HAP-1 (cell line): Measurements from ENCODE around the gene MEIS3.
"Not testable (repeated sequence)": the region's sequence is repeated elsewhere in the genome, so short reads cannot be mapped to it uniquely, and the experiment has no call there.

ENCODE experiments used
- DNase-seq, 2 experiments: peaks; one replicate each; pipeline ENCODE4 v3.0.0-alpha.2; 2016 to 2020; ENCODE audit warnings: low spot score in 2 of 2
- H3K27me3 ChIP-seq: fragments of 250-450 bp; sonication (Bioruptor Pico); 2 replicates; pipeline ENCODE4 v1.5.1; 2020; ENCODE audit warnings: low read depth, mild to moderate bottlenecking, moderate library complexity
- H3K36me3 ChIP-seq: fragments of 250-450 bp; sonication (Bioruptor Pico); replicated peaks from 2 replicates; pipeline ENCODE4 v1.5.1; 2020; ENCODE audit warnings: mild to moderate bottlenecking
- H3K4me1 ChIP-seq: fragments of 250-450 bp; sonication (Bioruptor Pico); 2 replicates; pipeline ENCODE4 v1.5.1; 2020; ENCODE audit warnings: mild to moderate bottlenecking
- H3K4me3 ChIP-seq: fragments of 250-450 bp; sonication (Bioruptor Pico); 2 replicates; pipeline ENCODE4 v1.5.1; 2020; ENCODE audit warnings: mild to moderate bottlenecking, moderate library complexity
- H3K9me3 ChIP-seq: fragments of 250-450 bp; sonication (Bioruptor Pico); 2 replicates; pipeline ENCODE4 v1.5.1; 2020; ENCODE audit warnings: mild to moderate bottlenecking, moderate library complexity
- in situ Hi-C: fragments of 300-500 bp; cut with MboI; formaldehyde crosslinking; loops from 3 replicates; pipeline ENCODE4 v1.14.3; 2020; ENCODE audit warnings: low sequenced_read_pairs, inconsistent platforms, mixed read lengths

MEIS3 gene

GRCh38 chr19:47404334-47405196 lies 14.8 kb downstream of the MEIS3 start:
- no peak overlapping the region for H3K4me3 ChIP-seq
- H3K36me3 ChIP-seq, result no peaks in the 10 kb centered on the region
- H3K4me1 ChIP-seq, result no peaks in the 10 kb centered on the region
- H3K27me3 ChIP-seq, result no peaks in the 10 kb centered on the region
- DNase-seq, result no peak
- H3K9me3 ChIP-seq, result no peaks in the 10 kb centered on the region
- in situ Hi-C loops, result no loop called here

- no peaks in the 10 kb centered on the region for H3K27me3 ChIP-seq
- in situ Hi-C loops, result no loop called here
- DNase-seq, result no peak
- H3K4me1 ChIP-seq, result no peaks in the 10 kb centered on the region
- no peaks in the 10 kb centered on the region for H3K9me3 ChIP-seq
- no peaks in the 10 kb centered on the region for H3K36me3 ChIP-seq
- no peak overlapping the region for H3K4me3 ChIP-seq
Measured at GRCh38 chr19:47402504-47402903, 16.8 kb downstream of the MEIS3 start.

- no peaks in the 10 kb centered on the region for H3K4me1 ChIP-seq
- H3K9me3 ChIP-seq, result no peaks in the 10 kb centered on the region
- in situ Hi-C loops, result loop anchor here (10.0 kb wide), 1 partner anchor 104 kb away; no protein-coding TSS in a partner anchor
- H3K36me3 ChIP-seq, result no peaks in the 10 kb centered on the region
- no peak for DNase-seq
- no peaks in the 10 kb centered on the region for H3K27me3 ChIP-seq
- H3K4me3 ChIP-seq, result no peak overlapping the region
Measured at GRCh38 chr19:47398707-47399597, 20.4 kb downstream of the MEIS3 start.

GRCh38 chr19:47391510-47392223 lies 27.7 kb downstream of the MEIS3 start:
- no peaks in the 10 kb centered on the region for H3K36me3 ChIP-seq
- in situ Hi-C loops, result loop anchor here (10.0 kb wide), 1 partner anchor 97 kb away; no protein-coding TSS in a partner anchor
- H3K4me3 ChIP-seq, result no peak overlapping the region
- H3K9me3 ChIP-seq, result no peaks in the 10 kb centered on the region
- H3K27me3 ChIP-seq, result no peaks in the 10 kb centered on the region
- peak; percentile 63 to 91 for DNase-seq
- no peaks in the 10 kb centered on the region for H3K4me1 ChIP-seq

- DNase-seq, result no peak
- H3K9me3 ChIP-seq, result no peaks in the 10 kb centered on the region
- in situ Hi-C loops, result loop anchor here (10.0 kb wide), 1 partner anchor 96 kb away; no protein-coding TSS in a partner anchor
- no peaks in the 10 kb centered on the region for H3K36me3 ChIP-seq
- H3K27me3 ChIP-seq, result no peaks in the 10 kb centered on the region
- H3K4me1 ChIP-seq, result no peaks in the 10 kb centered on the region
- H3K4me3 ChIP-seq, result no peak overlapping the region
Measured at GRCh38 chr19:47390533-47391488, 28.5 kb downstream of the MEIS3 start.

GRCh38 chr19:47389150-47389556 lies 30.2 kb downstream of the MEIS3 start:
- Histone ChIP-seq H3K9me3 (no peaks in the 10 kb centered on the region), H3K4me3 (no peak overlapping the region), H3K36me3 (no peaks in the 10 kb centered on the region), H3K4me1 (no peaks in the 10 kb centered on the region), H3K27me3 (no peaks in the 10 kb centered on the region)
- DNase-seq, result no peak
- in situ Hi-C loops, result no loop called here

- in situ Hi-C loops, H3K36me3 ChIP-seq, H3K27me3 ChIP-seq: not testable (repeated sequence)
Measured at GRCh38 chr19:47388721-47389120, 30.6 kb downstream of the MEIS3 start.

GRCh38 chr19:47387623-47388022 lies 31.7 kb downstream of the MEIS3 start:
- DNase-seq, H3K36me3 ChIP-seq, H3K27me3 ChIP-seq, in situ Hi-C loops, H3K4me1 ChIP-seq, H3K9me3 ChIP-seq, H3K4me3 ChIP-seq: not testable (repeated sequence)

More at GRCh38 chr19:47388721-47389120, 30.6 kb downstream of the MEIS3 start:
- DNase-seq, H3K9me3 ChIP-seq, H3K4me1 ChIP-seq, H3K4me3 ChIP-seq: not testable (repeated sequence)

- in situ Hi-C loops, H3K9me3 ChIP-seq, DNase-seq, H3K27me3 ChIP-seq, H3K4me1 ChIP-seq, H3K4me3 ChIP-seq, H3K36me3 ChIP-seq: not testable (repeated sequence)
Measured at GRCh38 chr19:47386582-47386981, 32.7 kb downstream of the MEIS3 start.

- peaks cover 28% of the 10 kb centered on the region for H3K36me3 ChIP-seq
- DNase-seq, H3K4me1 ChIP-seq, H3K27me3 ChIP-seq, H3K4me3 ChIP-seq, H3K9me3 ChIP-seq, in situ Hi-C loops: not testable (repeated sequence)
Measured at GRCh38 chr19:47384533-47384932, 34.8 kb downstream of the MEIS3 start.

GRCh38 chr19:47383890-47384289 lies 35.4 kb downstream of the MEIS3 start:
- H3K4me1 ChIP-seq, H3K27me3 ChIP-seq, H3K9me3 ChIP-seq, DNase-seq, in situ Hi-C loops, H3K4me3 ChIP-seq: not testable (repeated sequence)
- H3K36me3 ChIP-seq, result peaks cover 33% of the 10 kb centered on the region

GRCh38 chr19:47381653-47382279 lies 37.6 kb downstream of the MEIS3 start:
- Histone ChIP-seq H3K4me3 (no peak overlapping the region), H3K4me1 (no peaks in the 10 kb centered on the region), H3K27me3 (no peaks in the 10 kb centered on the region), H3K9me3 (no peaks in the 10 kb centered on the region), H3K36me3 (peaks cover 42% of the 10 kb centered on the region)
- DNase-seq, result no peak
- in situ Hi-C loops, result no loop called here
